GM21360 (cell line): Measurements from ENCODE around the gene RTN4RL2.
"Not testable (repeated sequence)": the region's sequence is repeated elsewhere in the genome, so short reads cannot be mapped to it uniquely, and the experiment has no call there.

ENCODE experiments used
- ATAC-seq: cut with Tn5 transposase; IDR thresholded peaks from one replicate; pipeline ENCODE4 v1.9.1; 2021; ENCODE audit warnings: mild to moderate bottlenecking, moderate library complexity; ENCODE audit not compliant: unreplicated experiment

Gene RTN4RL2

DNA sequence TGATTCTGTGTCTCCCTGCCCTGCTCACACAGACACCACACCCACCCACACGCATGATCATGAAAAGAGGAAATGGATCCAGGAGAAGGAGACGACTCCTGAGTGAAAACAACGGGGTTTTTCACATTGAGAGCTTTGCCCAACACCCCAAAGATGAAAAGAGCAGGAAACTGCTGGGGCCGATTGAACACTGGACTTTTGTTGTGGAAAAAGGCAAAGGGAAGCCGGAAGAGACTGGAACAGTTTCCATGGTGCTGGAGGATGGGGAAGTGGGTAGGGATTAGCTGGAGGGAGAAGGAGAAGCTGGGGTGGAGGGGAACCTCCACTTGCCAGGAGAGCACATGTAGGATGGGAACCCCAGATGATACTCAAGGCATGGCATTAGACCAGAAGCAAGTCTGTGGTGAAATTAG, 28.2 kb upstream of the RTN4RL2 start:
- peak; percentile 16 for ATAC-seq

GRCh38 chr11:57432714-57433163, 27.6 kb upstream of the RTN4RL2 start:
- ATAC-seq = peak; percentile 51

DNA sequence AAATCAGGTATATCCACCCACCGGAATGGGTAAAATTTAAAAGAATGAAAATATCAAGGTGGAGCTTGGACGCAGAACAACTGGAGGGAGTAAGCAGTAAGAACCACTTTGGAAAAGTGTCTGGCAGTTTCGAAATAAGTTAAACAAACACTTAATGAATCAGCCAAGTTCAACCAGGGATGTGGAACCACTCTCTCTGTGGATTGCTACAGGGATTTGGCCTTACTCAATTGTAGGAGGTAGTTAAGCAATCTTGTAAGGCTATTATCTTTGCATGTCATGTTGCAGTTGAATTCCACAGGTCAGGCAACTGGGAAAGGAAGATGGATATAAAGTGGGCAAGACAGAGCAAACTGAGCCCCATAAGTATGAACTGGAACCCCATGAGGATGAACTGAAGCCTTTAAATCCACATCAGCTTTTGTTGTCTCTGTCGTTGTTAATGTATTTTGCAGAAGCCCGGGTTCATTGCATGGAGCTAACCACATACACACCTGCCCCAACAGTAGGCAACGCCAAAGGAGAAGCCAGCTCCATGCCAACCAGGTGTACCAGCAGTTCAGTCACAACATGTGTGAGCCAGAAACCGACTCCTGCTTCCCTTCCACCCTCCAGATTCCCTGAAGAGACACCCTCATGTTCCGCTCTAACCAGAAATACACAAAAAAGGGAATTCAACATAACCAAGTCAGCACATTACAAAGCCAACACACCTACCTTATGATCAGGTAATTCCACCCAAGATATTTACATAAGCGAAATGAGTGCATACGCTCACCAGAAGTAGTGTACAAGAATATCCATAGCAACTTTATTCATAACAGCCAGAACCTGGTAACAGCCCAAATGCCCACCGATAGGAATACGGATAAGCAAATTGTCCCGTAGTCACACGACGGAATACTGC, 25.4 kb upstream of the RTN4RL2 start:
- ATAC-seq = no peak

DNA sequence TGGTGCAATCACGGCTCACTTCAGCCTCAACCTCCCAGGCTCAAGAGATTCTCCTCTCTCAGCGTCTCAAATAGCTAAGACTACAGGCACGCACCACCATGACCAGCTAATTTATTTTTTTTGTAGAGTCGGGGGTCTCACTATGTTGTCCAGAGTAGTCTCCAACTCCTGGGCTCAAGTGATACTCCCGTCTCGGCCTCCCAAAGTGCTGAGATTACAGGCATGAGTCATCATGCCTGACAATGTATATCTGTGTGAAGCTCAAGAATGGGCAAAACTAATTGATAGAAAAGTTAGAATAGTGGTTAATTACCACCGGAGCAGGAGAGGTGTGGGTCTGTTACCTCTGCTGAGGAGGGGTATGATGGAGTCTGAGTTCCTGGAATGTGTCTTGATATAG, 24.3 kb upstream of the RTN4RL2 start:
- ATAC-seq = no peak

- ATAC-seq = no peak
These were observed 21.7 kb upstream of the RTN4RL2 start for GRCh38 chr11:57438345-57439285.

DNA sequence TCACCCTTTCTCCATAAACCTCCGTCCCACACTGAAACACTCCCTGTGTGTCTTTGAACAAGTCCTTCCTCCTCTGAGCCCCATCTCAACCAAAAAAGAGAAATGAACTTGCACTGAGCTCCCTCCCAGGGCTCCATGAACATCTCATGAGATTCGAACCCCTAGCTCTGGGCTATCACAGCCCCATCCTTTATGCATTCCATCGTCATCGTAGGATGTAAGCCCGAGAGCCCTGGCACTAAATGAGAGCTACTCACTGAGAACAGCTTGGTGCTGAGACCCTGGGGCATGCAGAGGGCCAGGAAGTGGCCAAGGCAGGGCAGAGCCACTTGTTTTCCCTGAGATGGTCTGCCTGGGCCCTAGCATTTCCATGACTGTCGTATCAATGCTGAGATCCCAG, 20.5 kb upstream of the RTN4RL2 start:
- no peak for ATAC-seq

DNA sequence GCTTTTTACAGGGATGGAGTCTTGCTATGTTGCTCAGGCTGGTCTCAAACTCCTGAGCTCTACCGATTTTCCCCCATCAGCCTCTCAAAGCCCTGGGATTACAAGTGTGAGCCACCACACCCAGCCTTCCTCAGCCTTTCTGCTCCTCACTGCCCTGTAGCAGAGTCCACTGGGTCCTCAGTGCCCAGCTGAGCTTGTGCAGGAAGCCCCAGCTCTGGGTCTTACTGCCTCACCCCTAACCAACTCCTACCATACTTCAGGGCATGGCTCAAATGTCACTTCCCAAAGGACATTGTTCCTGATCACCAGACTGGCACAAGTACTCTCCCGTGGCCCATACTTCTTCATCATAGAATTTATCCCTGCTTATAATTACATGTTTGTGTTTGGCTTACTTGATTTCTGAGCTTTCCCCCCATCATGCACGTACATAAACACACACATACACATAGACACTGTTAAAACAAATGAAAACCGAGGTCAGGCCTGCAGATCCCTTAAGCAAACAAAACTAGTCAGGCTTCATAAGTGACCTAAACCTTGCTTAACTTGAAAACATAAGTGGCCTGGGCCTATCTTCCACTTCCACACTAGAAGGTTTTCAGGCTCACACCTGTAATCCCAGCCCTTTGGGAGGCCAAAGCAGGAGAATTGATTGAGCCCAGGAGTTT, 19.4 kb upstream of the RTN4RL2 start:
- ATAC-seq = no peak

DNA sequence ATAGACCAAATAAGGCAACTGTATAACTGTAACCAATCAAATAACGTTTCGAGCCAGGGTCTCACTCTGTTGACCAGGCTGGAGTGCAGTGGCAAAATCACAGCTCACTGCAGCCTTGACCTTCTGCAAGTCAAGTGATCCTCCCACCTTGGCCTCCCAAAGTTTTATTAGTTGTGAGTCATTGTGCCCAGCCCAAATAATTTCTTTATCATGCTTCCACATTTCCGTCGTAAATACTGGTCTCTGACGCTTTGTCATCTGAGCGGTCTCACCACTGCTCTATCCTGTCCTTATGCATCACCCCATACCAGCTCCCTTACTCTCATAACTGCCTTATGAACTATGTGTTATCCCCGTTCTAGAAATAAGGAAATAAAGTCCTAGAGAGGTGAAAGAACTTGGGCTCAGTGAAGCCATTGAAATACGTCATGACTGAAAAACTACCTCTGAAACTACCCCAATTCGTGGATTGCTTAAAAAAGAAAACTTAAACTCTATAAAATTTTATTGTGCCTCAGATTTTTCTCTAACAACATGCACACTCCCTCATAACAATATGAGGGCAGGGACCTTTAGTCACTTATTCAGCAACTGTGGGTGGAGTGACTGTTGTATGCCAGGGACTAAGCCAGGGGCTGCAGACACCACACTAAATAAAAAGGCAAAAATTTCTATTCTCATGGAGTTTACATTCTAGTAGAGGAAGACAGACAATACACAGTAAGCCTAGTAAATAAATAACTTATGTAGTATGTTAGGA, 15.8 kb upstream of the RTN4RL2 start:
- ATAC-seq = no peak

DNA sequence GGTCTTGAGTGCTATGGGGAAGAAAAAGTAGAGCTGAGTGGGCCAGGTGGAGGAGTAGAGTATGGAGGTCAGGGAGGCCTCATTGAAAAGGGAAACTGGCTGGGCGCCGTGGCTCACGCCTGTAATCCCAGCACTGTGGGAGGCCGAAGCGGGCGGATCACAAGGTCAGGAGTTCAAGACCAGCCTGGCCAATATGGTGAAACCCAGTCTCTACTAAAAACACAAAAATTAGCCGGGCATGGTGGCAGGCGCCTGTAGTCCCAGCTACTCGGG, 15.3 kb upstream of the RTN4RL2 start:
- ATAC-seq = not testable (repeated sequence)

DNA sequence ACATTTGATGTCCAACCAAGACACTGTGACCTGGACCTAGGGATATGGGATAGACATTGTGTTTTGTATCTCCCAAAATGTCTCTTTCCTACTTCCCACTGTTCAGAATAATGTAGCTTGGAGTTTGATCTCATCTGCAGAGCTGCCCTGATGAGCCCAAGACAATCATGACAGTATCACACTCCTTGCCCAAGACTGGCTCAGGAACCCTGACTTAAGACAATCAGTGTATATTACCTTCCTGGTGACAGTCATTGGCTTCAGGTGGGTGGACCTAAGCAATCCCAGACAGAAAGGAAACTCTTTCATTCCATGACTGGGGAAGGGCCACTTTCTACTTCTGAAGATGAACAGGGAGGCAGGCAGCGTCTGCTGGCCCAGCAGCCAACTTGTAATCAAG, 14.3 kb upstream of the RTN4RL2 start:
- ATAC-seq = no peak

DNA sequence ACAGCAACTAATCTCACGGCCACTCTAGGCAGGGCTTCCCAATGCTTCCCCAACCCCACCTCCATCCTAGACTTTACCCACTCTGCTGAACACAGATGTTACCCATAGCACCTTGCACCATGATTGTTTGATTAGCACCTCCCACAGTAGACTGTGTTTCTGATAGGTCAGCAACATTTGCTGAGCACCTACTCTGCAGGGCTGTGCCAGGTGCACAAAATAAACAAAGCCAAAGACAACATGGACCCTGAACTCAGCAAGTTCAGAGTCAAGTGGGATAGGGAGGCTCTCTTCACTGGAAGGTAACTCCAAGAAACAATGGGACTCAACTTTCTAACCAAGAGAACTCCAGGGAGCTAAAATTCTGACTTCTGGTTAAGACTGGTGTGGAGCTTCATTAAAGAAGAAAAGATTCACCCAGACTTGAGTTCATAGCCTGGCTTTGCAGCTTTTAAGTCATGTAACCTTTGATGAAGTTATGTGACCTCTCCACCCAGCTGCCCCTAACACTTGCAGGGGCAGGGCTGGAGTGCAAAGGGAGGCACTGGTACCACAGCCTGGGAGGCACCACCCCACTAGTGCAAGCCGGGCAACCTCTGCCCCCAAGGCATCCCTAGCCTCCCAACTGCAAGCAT, 6.7 kb upstream of the RTN4RL2 start:
- no peak for ATAC-seq

- ATAC-seq = peak; percentile 40
These were observed 3.2 kb upstream of the RTN4RL2 start for GRCh38 chr11:57456960-57457642.

DNA sequence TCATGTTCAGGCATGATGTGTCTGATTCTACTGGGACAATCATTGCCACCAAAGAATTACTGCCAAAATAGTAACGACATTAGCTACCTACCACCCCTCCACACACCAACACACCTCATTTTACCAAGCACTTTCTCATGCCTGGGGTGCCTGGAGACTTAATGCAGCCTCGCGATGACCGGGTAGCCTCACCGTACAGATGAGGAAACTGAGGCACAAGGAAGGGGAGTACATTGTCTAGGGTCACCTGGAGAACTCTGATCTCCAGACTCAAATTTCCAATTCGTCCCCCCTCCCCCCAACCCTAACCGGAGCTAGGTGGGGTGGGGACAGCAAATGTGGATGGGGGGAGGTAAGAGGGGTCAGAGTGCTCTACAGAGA, 2.7 kb upstream of the RTN4RL2 start:
- peak; percentile 21 for ATAC-seq

- ATAC-seq = no peak
These were observed 2.3 kb upstream of the RTN4RL2 start for GRCh38 chr11:57458060-57458409.

DNA sequence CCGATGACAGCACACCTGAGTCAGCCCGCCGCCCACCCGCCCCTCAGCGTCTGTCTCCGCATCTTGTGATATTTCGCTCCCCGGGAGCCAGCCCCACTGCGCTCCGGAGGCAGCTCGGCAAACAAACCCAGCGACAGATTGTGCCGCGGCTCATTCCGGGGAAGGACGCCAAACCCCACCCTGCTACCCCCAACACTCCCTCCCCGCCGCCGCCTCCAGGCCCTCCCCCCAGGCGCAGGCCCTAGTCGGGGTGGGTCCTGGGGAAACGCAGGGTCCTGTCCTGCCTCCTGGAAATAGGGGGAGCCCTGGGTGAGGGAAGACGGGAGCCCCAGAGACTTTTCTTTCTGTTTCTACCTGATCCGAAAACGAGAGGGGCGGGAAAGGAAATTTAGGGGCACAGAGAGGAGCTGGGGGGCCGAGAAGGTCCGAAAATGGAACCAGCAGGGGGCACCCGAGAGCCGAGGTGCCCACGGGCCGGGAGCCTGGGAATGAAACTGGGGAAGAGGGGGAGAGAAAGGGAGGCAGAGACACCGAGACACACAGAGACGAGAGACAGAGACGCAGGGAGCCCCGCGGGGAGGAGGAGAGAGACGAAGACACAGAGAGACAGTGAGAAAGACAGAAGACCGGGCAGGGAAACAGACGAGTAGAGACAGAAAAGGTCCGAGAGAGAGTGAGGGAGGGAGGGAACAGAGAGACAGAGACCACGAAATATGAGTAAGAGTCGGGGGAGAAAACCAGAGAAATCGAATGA, 1.7 kb upstream of the RTN4RL2 start:
- no peak for ATAC-seq

- no peak for ATAC-seq
These were observed 935 bp upstream of the RTN4RL2 start for GRCh38 chr11:57459164-57460021.

GRCh38 chr11:57460758-57461749, 726 bp downstream of the RTN4RL2 start:
- ATAC-seq = peak; percentile 8
